HL-60 (cell line): ENCODE measurements around the gene FAT1.

Experiments
- DNase-seq, 2 experiments: peaks; one replicate each; pipeline ENCODE4 v3.0.0-alpha.2; 2010 to 2020; ENCODE audit warnings: low read depth in 1 of 2, low spot score in 1 of 2
- H3K27ac ChIP-seq: fragments of 250-450 bp; sonication (Bioruptor Pico); replicated peaks from 2 replicates; pipeline ENCODE4 v1.5.1; 2020; ENCODE audit warnings: mild to moderate bottlenecking, moderate library complexity
- H3K27me3 ChIP-seq: fragments of 250-450 bp; sonication (Bioruptor Pico); 2 replicates; pipeline ENCODE4 v1.5.1; 2021; ENCODE audit warnings: mild to moderate bottlenecking, moderate library complexity; ENCODE audit not compliant: insufficient read depth, poor library complexity, severe bottlenecking
- H3K4me3 ChIP-seq: replicated peaks from 2 replicates; pipeline ENCODE4 v1.5.1; 2011; ENCODE audit warnings: mild to moderate bottlenecking, control low read depth, low read length; ENCODE audit not compliant: insufficient read depth
- CTCF ChIP-seq: IDR thresholded peaks from one replicate; pipeline ENCODE4 v1.5.1; 2011; ENCODE audit warnings: low read length, control low read depth, inconsistent platforms; ENCODE audit not compliant: insufficient read depth
- GABPA ChIP-seq: IDR thresholded peaks from 2 replicates; pipeline ENCODE4 v1.6.1; 2012; ENCODE audit warnings: low read depth
- POLR2AphosphoS5 ChIP-seq: IDR thresholded peaks from 2 replicates; pipeline ENCODE4 v1.6.1; 2012; ENCODE audit warnings: low read depth
- SPI1 ChIP-seq: IDR thresholded peaks from 2 replicates; pipeline ENCODE4 v1.6.1; 2012; ENCODE audit warnings: low read depth, mild to moderate bottlenecking, borderline replicate concordance
- TF ChIP-seq, protein P1 (sequence below): IDR thresholded peaks from 2 replicates; pipeline ENCODE4 v1.6.1; 2012; ENCODE audit warnings: low read depth; ENCODE audit not compliant: insufficient replicate concordance

The FAT1 gene

DNA sequence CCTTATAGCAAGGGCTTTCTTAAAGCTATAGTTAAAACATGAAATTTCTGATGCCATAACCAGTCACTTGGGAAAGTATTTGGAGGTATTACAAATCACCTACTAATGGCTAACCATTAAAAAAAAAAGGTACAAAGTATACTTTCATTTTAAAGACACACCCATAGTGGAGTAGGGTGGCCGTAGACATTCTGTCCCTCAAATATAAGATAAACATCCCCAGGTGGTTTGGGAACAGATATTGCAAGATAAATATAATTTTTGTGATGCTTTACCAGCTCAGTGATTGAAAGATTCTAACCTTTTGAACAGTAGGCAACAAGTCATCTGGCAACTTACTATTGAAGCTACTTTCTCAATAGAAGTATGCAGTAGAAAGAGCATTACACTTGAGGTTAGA lies 6.2 kb upstream of the FAT1 start:
- TF ChIP-seq GABPA = no peak
- TF ChIP-seq CTCF = no peak
- no peak for TF ChIP-seq POLR2AphosphoS5
- TF ChIP-seq, protein P1, sequence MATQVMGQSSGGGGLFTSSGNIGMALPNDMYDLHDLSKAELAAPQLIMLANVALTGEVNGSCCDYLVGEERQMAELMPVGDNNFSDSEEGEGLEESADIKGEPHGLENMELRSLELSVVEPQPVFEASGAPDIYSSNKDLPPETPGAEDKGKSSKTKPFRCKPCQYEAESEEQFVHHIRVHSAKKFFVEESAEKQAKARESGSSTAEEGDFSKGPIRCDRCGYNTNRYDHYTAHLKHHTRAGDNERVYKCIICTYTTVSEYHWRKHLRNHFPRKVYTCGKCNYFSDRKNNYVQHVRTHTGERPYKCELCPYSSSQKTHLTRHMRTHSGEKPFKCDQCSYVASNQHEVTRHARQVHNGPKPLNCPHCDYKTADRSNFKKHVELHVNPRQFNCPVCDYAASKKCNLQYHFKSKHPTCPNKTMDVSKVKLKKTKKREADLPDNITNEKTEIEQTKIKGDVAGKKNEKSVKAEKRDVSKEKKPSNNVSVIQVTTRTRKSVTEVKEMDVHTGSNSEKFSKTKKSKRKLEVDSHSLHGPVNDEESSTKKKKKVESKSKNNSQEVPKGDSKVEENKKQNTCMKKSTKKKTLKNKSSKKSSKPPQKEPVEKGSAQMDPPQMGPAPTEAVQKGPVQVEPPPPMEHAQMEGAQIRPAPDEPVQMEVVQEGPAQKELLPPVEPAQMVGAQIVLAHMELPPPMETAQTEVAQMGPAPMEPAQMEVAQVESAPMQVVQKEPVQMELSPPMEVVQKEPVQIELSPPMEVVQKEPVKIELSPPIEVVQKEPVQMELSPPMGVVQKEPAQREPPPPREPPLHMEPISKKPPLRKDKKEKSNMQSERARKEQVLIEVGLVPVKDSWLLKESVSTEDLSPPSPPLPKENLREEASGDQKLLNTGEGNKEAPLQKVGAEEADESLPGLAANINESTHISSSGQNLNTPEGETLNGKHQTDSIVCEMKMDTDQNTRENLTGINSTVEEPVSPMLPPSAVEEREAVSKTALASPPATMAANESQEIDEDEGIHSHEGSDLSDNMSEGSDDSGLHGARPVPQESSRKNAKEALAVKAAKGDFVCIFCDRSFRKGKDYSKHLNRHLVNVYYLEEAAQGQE = no peak
- no peak for TF ChIP-seq SPI1
- Histone ChIP-seq H3K27ac (no peak overlapping the region), H3K27me3 (peaks cover 33% of the 10 kb centered on the region), H3K4me3 (no peak overlapping the region)
- DNase-seq = no peak

- TF ChIP-seq SPI1 (no peak), GABPA (no peak), POLR2AphosphoS5 (no peak), CTCF (no peak)
- TF ChIP-seq, protein P1 = no peak
- no peak overlapping the region for H3K4me3 ChIP-seq
- H3K27me3 ChIP-seq = peaks cover 36% of the 10 kb centered on the region
- no peak for DNase-seq
- H3K27ac ChIP-seq = no peak overlapping the region
Measured at GRCh38 chr4:186728631-186729271, 5.1 kb upstream of the FAT1 start.

- H3K4me3 ChIP-seq = no peak overlapping the region
- H3K27ac ChIP-seq = no peak overlapping the region
- no peak for DNase-seq
- no peak for TF ChIP-seq SPI1
- TF ChIP-seq, protein P1 = no peak
- TF ChIP-seq CTCF = no peak
- no peak for TF ChIP-seq GABPA
- no peak for TF ChIP-seq POLR2AphosphoS5
- H3K27me3 ChIP-seq = peaks cover 39% of the 10 kb centered on the region
Measured at GRCh38 chr4:186727977-186728519, 4.4 kb upstream of the FAT1 start.
